HCT116 (cell line): ENCODE measurements around the gene CDH4.

Experiments used
- ZNF274 ChIP-seq: fragments of 200-500 bp; sonication (Bioruptor generic); IDR thresholded peaks from 2 replicates; pipeline ENCODE4 v1.6.1; 2014; ENCODE audit warnings: mild to moderate bottlenecking, low read depth, low read length, inconsistent platforms
- TF ChIP-seq, protein P1 (sequence below), 3 experiments: fragments of 200-600 bp in 1 of 3; sonication (generic) in 1 of 3; IDR thresholded peaks in 2 of 3; conservative IDR thresholded peaks in 1 of 3; 2 replicates each; pipeline ENCODE4 v1.5.1; 2012 to 2017; ENCODE audit warnings: low read depth in 2 of 3, low read length in 2 of 3, antibody characterized with exemption in 1 of 3, borderline replicate concordance in 1 of 3, control low read depth in 1 of 3, mild to moderate bottlenecking in 1 of 3, mixed read lengths in 1 of 3, mixed run types in 1 of 3, moderate library complexity in 1 of 3; ENCODE audit not compliant: insufficient read depth in 1 of 3

DNA sequence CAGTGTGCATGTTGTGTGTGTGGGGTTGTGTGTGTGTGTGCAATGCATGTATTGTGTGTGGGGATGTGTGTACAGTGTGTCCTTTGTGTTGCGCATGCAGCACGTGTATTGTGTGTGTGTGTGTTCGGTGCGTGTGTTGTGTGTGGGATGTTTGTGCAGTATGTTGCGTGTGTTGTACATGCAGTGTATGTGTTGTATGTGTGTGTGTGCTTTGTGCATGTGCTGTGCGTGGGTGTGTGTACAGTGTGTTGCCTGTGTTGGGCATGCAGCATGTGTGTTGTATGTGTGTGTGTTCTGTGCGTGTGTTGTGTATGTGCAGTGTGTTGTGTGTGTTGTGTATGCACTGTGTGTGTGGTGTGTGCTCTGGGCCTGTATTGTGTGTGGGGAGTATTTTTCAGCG is 52.7 kb downstream of the CDH4 start:
- TF ChIP-seq ZNF274 = no peak
- TF ChIP-seq, protein P1, sequence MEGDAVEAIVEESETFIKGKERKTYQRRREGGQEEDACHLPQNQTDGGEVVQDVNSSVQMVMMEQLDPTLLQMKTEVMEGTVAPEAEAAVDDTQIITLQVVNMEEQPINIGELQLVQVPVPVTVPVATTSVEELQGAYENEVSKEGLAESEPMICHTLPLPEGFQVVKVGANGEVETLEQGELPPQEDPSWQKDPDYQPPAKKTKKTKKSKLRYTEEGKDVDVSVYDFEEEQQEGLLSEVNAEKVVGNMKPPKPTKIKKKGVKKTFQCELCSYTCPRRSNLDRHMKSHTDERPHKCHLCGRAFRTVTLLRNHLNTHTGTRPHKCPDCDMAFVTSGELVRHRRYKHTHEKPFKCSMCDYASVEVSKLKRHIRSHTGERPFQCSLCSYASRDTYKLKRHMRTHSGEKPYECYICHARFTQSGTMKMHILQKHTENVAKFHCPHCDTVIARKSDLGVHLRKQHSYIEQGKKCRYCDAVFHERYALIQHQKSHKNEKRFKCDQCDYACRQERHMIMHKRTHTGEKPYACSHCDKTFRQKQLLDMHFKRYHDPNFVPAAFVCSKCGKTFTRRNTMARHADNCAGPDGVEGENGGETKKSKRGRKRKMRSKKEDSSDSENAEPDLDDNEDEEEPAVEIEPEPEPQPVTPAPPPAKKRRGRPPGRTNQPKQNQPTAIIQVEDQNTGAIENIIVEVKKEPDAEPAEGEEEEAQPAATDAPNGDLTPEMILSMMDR (IDR thresholded peaks at IDR 0.05 in 2 of 3, conservative IDR thresholded peaks at IDR 0.05 in 1 of 3; ENCODE audit: borderline replicate concordance in 1 of 3, insufficient read depth in 1 of 3, low read depth in 2 of 3, low read length in 2 of 3) = no peak
